SU-DHL-6 (cell line): ENCODE measurements around the gene TMX3.

Experiments
- H2AFZ ChIP-seq: fragments of 200-600 bp; sonication (generic); 2 replicates; pipeline ENCODE4 v1.6.1; 2014; ENCODE audit warnings: low read depth, mild to moderate bottlenecking, moderate library complexity, mixed read lengths, antibody characterized with exemption, low read length; ENCODE audit not compliant: severe bottlenecking
- H3F3A ChIP-seq: fragments of 200-600 bp; shearing (Covaris generic); 2 replicates; pipeline ENCODE4 v1.6.0; 2016; ENCODE audit warnings: antibody characterized with exemption, mild to moderate bottlenecking; ENCODE audit not compliant: insufficient read depth
- H3K27ac ChIP-seq: fragments of 200-600 bp; sonication (generic); 2 replicates; pipeline ENCODE4 v1.5.1; 2016; ENCODE audit warnings: low read depth, mild to moderate bottlenecking, low read length, moderate library complexity, mixed read lengths
- H3K27me3 ChIP-seq: fragments of 200-600 bp; sonication (generic), shearing (Covaris generic); 2 replicates; pipeline ENCODE4 v1.6.0; 2014; ENCODE audit warnings: mild to moderate bottlenecking, low read length
- H3K36me3 ChIP-seq: fragments of 200-600 bp; sonication (generic); 2 replicates; pipeline ENCODE4 v1.6.1; 2014; ENCODE audit warnings: mild to moderate bottlenecking, low read length, mixed read lengths
- H3K4me2 ChIP-seq: fragments of 300-600, 200-600 bp; shearing (Covaris generic), sonication (generic); 2 replicates; pipeline ENCODE4 v1.6.0; 2014; ENCODE audit warnings: low read length, low read depth, mild to moderate bottlenecking; ENCODE audit not compliant: poor library complexity, severe bottlenecking
- H3K4me3 ChIP-seq: fragments of 200-600 bp; sonication (generic); 2 replicates; pipeline ENCODE4 v1.5.1; 2014; ENCODE audit warnings: antibody characterized with exemption, low read length, mild to moderate bottlenecking, mixed read lengths; ENCODE audit not compliant: insufficient read depth, poor library complexity, severe bottlenecking
- H3K79me2 ChIP-seq: fragments of 200-600 bp; sonication (generic); 2 replicates; pipeline ENCODE4 v1.6.1; 2014; ENCODE audit warnings: mild to moderate bottlenecking, low read length, moderate library complexity; ENCODE audit not compliant: insufficient read depth
- H3K9ac ChIP-seq: fragments of 200-600 bp; sonication (generic); 2 replicates; pipeline ENCODE4 v1.7.0; 2014; ENCODE audit warnings: mild to moderate bottlenecking, low read length
- H3K9me2 ChIP-seq: fragments of 200-600 bp; sonication (generic); replicated peaks from 2 replicates; pipeline ENCODE4 v1.6.1; 2014; ENCODE audit warnings: low read length; ENCODE audit not compliant: insufficient read depth
- H3K9me3 ChIP-seq: fragments of 200-600 bp; sonication (generic); 2 replicates; pipeline ENCODE4 v1.6.1; 2014; ENCODE audit warnings: low read length, mixed read lengths; ENCODE audit not compliant: insufficient read depth
- H4K20me1 ChIP-seq: fragments of 200-600 bp; sonication (generic); 2 replicates; pipeline ENCODE4 v1.6.1; 2014; ENCODE audit warnings: low read depth, mild to moderate bottlenecking, antibody characterized with exemption, low read length, moderate library complexity, mixed read lengths
- EZH2phosphoT487 ChIP-seq: fragments of 200-600 bp; sonication (generic), shearing (Covaris generic); conservative IDR thresholded peaks from 2 replicates; pipeline ENCODE4 v1.6.1; 2018; ENCODE audit warnings: mild to moderate bottlenecking, antibody characterized with exemption, low read length, moderate library complexity, mixed read lengths
- TF ChIP-seq, protein P1 (sequence below): fragments of 200-600 bp; sonication (generic); IDR thresholded peaks from one replicate; pipeline ENCODE4 v1.5.1; 2017; ENCODE audit warnings: antibody characterized with exemption, mild to moderate bottlenecking, low read length, moderate library complexity; ENCODE audit not compliant: insufficient read depth, poor library complexity, severe bottlenecking

The TMX3 gene

GRCh38 chr18:68693091-68693815 is 21.7 kb downstream of the TMX3 start:
- peaks cover 51% of the 10 kb centered on the region for H3K36me3 ChIP-seq

DNA sequence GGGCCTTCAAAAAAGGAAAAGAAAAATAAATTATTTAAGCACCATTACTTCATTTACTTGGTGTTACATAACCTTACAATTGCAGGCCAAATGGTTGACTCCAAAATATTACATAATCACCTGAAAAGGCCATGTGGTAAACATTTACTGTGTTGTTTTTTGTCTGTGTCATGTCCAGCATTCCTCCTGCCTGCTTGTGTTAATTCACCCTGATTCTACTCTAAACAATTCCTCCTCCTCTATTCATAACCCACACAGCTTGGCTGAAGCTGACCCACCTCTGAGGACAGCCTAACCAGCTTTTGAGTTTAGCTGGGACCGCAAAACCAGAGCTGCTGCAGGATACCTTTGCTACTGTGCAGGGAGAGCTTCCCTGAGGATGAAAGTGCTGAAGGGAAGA is 35.4 kb downstream of the TMX3 start:
- H3K9me3 ChIP-seq: no peaks in the 10 kb centered on the region
- no peaks in the 10 kb centered on the region for H3F3A ChIP-seq
- H3K36me3 ChIP-seq: peaks cover 72% of the 10 kb centered on the region
- H3K79me2 ChIP-seq: no peaks in the 10 kb centered on the region
- no peak overlapping the region for H3K27ac ChIP-seq
- TF ChIP-seq, protein P1, sequence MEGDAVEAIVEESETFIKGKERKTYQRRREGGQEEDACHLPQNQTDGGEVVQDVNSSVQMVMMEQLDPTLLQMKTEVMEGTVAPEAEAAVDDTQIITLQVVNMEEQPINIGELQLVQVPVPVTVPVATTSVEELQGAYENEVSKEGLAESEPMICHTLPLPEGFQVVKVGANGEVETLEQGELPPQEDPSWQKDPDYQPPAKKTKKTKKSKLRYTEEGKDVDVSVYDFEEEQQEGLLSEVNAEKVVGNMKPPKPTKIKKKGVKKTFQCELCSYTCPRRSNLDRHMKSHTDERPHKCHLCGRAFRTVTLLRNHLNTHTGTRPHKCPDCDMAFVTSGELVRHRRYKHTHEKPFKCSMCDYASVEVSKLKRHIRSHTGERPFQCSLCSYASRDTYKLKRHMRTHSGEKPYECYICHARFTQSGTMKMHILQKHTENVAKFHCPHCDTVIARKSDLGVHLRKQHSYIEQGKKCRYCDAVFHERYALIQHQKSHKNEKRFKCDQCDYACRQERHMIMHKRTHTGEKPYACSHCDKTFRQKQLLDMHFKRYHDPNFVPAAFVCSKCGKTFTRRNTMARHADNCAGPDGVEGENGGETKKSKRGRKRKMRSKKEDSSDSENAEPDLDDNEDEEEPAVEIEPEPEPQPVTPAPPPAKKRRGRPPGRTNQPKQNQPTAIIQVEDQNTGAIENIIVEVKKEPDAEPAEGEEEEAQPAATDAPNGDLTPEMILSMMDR: no peak
- no peaks in the 10 kb centered on the region for H4K20me1 ChIP-seq
- H3K4me3 ChIP-seq: no peak overlapping the region
- H3K9me2 ChIP-seq: no peaks in the 10 kb centered on the region
- no peak overlapping the region for H3K4me2 ChIP-seq
- no peak overlapping the region for H2AFZ ChIP-seq
- H3K27me3 ChIP-seq: no peaks in the 10 kb centered on the region
- no peak overlapping the region for H3K9ac ChIP-seq

More at GRCh38 chr18:68693091-68693815, 21.7 kb downstream of the TMX3 start:
- Histone ChIP-seq H3K9me3 (no peaks in the 10 kb centered on the region), H3K4me2 (no peak overlapping the region), H3F3A (no peaks in the 10 kb centered on the region), H3K9ac (no peak overlapping the region), H4K20me1 (no peaks in the 10 kb centered on the region), H3K27me3 (no peaks in the 10 kb centered on the region), H3K79me2 (no peaks in the 10 kb centered on the region), H3K9me2 (no peaks in the 10 kb centered on the region), H3K27ac (no peak overlapping the region), H2AFZ (no peak overlapping the region), H3K4me3 (no peak overlapping the region)
- no peak for TF ChIP-seq EZH2phosphoT487
- TF ChIP-seq, protein P1: no peak

- Histone ChIP-seq H3K9me2 (no peaks in the 10 kb centered on the region), H3K4me2 (no peak overlapping the region), H3K36me3 (peaks cover 57% of the 10 kb centered on the region), H3K27ac (no peak overlapping the region), H3K9ac (no peak overlapping the region), H3F3A (peaks cover 3% of the 10 kb centered on the region; the same call in 1 of the 2 replicates), H3K9me3 (no peaks in the 10 kb centered on the region), H3K4me3 (no peak overlapping the region), H3K79me2 (no peaks in the 10 kb centered on the region), H4K20me1 (no peaks in the 10 kb centered on the region), H3K27me3 (no peaks in the 10 kb centered on the region), H2AFZ (no peak overlapping the region)
- TF ChIP-seq, protein P1: no peak
These were observed 38.0 kb downstream of the TMX3 start for GRCh38 chr18:68676913-68677312.
